Type B pancreatic cell (in vitro differentiated cells): ENCODE data around the gene ZNF287. TPM values are rescaled to one million over a fixed set of nuclear protein-coding genes. Genes with fewer than 3 reads are reported as not detected.

Source experiments
- DNase-seq: peaks from one replicate; pipeline ENCODE4 v3.0.0; 2021; ENCODE audit warnings: mixed read lengths; ENCODE audit not compliant: unreplicated experiment; ENCODE audit errors: extremely low spot score
- H3K27ac Mint-ChIP-seq: 2 replicates; pipeline ENCODE4 v1.8.0; 2021; ENCODE audit warnings: mild to moderate bottlenecking, mixed read lengths
- H3K27me3 Mint-ChIP-seq: 2 replicates; pipeline ENCODE4 v1.8.0; 2021; ENCODE audit warnings: mixed read lengths
- H3K36me3 Mint-ChIP-seq: 2 replicates; pipeline ENCODE4 v1.8.0; 2021; ENCODE audit warnings: mixed read lengths
- H3K4me1 Mint-ChIP-seq: one replicate; pipeline ENCODE4 v1.8.0; 2021; ENCODE audit warnings: mixed read lengths; ENCODE audit not compliant: unreplicated experiment
- H3K4me3 Mint-ChIP-seq: 2 replicates; pipeline ENCODE4 v1.8.0; 2021; ENCODE audit warnings: mild to moderate bottlenecking, mixed read lengths
- H3K9me3 Mint-ChIP-seq: 2 replicates; pipeline ENCODE4 v1.8.0; 2021; ENCODE audit warnings: mixed read lengths
- total RNA-seq: library from RNA; stranded (reverse); gene quantifications from 2 replicates; pipeline ENCODE4 v1.2.1, GENCODE V29; 2021; ENCODE audit warnings: low replicate concordance
- TF ChIP-seq, protein P1 (sequence below): fragments of 200-600 bp; sonication (generic); conservative IDR thresholded peaks from 2 replicates; pipeline ENCODE4 v1.5.0; 2021; ENCODE audit warnings: antibody characterized with exemption, mild to moderate bottlenecking

ZNF287 gene
- total RNA-seq, 1 donor from 2014 or later = 14.3 TPM

DNA sequence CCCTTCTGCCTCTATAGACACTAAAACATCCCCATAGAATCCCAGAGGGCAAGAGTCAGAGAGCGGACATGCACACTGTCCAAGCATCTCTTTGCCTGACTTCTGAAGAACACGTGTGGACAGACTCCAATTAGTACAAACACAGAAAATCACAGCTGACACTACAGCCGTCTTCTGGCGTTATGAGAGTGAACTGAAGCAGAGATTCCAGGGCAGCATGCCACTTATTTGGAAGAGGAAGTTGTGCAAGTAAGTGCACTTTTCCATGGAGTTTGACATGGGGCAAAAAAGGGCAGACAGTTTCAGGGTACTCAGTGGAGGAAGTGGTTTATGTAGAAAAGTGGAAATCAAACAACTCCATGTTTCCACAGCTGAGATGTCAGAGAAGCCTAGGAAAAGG lies 16.8 kb upstream of the ZNF287 start:
- no peak for DNase-seq
- H3K27me3 Mint-ChIP-seq = peaks cover 42% of the 10 kb centered on the region
- no peak overlapping the region for H3K27ac Mint-ChIP-seq
- TF ChIP-seq, protein P1, sequence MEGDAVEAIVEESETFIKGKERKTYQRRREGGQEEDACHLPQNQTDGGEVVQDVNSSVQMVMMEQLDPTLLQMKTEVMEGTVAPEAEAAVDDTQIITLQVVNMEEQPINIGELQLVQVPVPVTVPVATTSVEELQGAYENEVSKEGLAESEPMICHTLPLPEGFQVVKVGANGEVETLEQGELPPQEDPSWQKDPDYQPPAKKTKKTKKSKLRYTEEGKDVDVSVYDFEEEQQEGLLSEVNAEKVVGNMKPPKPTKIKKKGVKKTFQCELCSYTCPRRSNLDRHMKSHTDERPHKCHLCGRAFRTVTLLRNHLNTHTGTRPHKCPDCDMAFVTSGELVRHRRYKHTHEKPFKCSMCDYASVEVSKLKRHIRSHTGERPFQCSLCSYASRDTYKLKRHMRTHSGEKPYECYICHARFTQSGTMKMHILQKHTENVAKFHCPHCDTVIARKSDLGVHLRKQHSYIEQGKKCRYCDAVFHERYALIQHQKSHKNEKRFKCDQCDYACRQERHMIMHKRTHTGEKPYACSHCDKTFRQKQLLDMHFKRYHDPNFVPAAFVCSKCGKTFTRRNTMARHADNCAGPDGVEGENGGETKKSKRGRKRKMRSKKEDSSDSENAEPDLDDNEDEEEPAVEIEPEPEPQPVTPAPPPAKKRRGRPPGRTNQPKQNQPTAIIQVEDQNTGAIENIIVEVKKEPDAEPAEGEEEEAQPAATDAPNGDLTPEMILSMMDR = no peak
- no peak overlapping the region for H3K4me3 Mint-ChIP-seq
- peaks cover 4% of the 10 kb centered on the region for H3K36me3 Mint-ChIP-seq
- H3K9me3 Mint-ChIP-seq = no peaks in the 10 kb centered on the region
- H3K4me1 Mint-ChIP-seq = no peaks in the 10 kb centered on the region

DNA sequence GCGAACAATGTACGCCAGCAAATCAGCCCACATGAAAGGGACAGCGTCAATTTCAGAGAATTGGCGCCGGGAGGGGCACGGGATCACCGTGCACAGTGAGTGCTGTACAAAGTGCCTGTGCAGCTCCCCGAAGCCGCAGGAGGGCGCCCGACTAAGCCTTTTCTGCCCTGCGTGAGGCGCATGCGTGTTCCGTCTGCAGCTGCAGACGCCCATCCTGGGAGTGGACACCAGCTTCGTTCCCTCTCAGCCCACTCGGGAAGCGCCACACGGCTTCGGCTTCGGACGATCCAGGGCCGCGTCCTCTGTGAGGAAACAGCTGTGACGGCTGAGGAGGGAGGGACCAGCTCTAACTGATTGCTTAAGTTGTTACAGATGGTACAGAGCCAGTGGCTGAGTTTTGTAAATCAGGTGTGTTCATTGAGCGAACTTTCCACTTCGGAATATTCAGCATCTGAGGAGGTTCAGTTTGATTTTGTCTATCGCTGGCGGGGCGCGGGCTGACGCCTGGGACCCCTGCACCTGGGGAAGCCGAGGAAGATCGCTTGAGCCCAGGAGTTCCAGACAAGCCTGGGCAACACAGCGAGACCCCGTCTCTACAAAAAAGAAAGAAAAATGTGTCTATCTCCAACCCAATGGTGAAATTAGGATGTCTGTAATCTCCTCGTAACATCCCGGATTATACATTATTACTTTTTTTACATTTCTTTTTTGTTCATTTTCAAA lies 15.4 kb upstream of the ZNF287 start:
- no peaks in the 10 kb centered on the region for H3K36me3 Mint-ChIP-seq
- TF ChIP-seq, protein P1 = peak; percentile 96
- H3K27ac Mint-ChIP-seq = no peak overlapping the region
- H3K9me3 Mint-ChIP-seq = peaks cover 8% of the 10 kb centered on the region
- peaks cover 44% of the 10 kb centered on the region for H3K27me3 Mint-ChIP-seq
- DNase-seq = peak; percentile 95
- H3K4me3 Mint-ChIP-seq = peak overlapping the region; percentile 88
- no peaks in the 10 kb centered on the region for H3K4me1 Mint-ChIP-seq

DNA sequence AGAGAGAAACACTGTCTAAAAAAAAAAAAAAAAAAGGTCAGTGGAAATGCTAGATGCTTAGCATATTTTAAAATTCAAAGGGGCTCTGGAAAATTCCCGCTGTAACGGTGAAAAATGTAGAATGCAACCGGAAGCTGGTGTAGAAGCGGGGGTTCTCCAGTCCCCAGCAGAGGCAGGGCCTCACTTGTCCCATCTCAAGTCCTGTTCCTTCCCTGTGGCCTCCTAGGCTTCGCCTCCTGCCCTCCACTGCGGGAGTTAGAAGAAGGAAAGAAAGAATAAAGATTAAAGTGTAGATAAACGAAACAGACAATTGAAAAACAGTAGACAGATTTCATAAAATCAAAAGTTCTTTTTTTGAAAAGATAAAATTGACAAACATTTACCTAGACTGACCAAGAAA lies 14.8 kb upstream of the ZNF287 start:
- H3K4me3 Mint-ChIP-seq = peak overlapping the region; percentile 88
- no peak overlapping the region for H3K27ac Mint-ChIP-seq
- H3K36me3 Mint-ChIP-seq = no peaks in the 10 kb centered on the region
- TF ChIP-seq, protein P1 = no peak
- H3K4me1 Mint-ChIP-seq = no peaks in the 10 kb centered on the region
- DNase-seq = no peak
- H3K27me3 Mint-ChIP-seq = peaks cover 44% of the 10 kb centered on the region
- peaks cover 8% of the 10 kb centered on the region for H3K9me3 Mint-ChIP-seq

DNA sequence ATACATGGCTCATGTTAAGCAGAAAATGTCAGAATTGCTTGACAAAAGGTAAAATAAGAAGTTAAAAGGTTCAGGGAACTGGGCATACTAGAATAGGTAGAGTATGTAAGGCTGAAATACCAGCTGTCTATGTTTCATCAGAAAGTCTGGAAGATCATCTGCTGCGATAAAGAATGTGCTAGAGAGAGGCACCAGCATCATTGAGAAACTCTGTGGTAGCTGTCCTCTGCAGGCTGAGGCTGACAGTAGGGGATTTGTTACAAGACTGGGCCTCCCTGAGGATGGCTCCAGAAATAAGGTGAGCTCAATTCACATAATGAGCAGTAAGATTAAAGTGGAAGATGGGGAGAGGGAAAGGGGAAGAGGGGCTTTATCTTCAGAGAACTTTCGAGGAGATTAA lies 4.5 kb upstream of the ZNF287 start:
- Mint-ChIP-seq H3K27me3 (peaks cover 33% of the 10 kb centered on the region), H3K27ac (no peak overlapping the region), H3K9me3 (no peaks in the 10 kb centered on the region), H3K4me1 (no peaks in the 10 kb centered on the region), H3K4me3 (no peak overlapping the region), H3K36me3 (no peaks in the 10 kb centered on the region)
- TF ChIP-seq, protein P1 = no peak
- no peak for DNase-seq

DNA sequence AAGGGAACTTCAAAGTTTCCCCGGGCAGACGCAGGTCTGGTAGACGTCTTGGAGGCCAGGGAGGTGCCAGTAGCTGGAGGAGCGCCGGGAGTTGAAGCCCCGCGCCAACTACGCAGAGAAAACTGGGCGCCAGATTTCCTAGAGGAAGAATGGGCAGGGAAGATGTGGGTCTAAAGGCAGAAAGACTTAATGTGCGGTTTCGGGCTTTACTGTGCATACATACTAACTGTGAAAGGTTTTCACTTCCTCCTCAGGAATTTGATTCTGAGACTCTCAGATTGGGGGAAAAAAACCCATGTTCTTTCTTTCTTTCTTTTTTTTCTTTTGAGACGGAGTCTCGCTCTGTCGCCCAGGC lies 331 bp upstream of the ZNF287 start:
- TF ChIP-seq, protein P1 = no peak
- no peak overlapping the region for H3K27ac Mint-ChIP-seq
- H3K9me3 Mint-ChIP-seq = no peaks in the 10 kb centered on the region
- peak overlapping the region; percentile 87 for H3K4me3 Mint-ChIP-seq
- peaks cover 12% of the 10 kb centered on the region for H3K36me3 Mint-ChIP-seq
- DNase-seq = no peak
- peaks cover 20% of the 10 kb centered on the region for H3K27me3 Mint-ChIP-seq
- H3K4me1 Mint-ChIP-seq = peaks cover 3% of the 10 kb centered on the region

DNA sequence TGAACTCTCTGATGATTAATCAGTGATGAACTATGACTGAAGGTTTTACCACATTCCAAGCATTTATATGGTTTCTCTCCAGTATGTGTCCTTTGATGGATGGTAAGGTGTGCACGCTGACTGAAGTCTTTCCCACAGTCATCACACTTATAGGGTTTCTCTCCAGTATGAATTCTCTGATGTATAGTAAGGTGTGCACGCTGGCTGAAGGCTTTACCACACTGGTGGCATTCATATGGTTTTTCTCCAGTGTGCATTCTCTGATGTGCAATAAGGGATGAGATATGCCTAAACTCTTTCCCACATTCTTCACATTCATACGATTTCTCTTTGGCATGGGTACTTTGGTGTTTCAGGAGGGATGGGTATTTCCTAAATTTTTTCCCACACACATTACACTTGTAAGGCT lies 16.4 kb downstream of the ZNF287 start:
- TF ChIP-seq, protein P1 = no peak
- Mint-ChIP-seq H3K4me1 (no peaks in the 10 kb centered on the region), H3K27ac (no peak overlapping the region), H3K27me3 (no peaks in the 10 kb centered on the region), H3K4me3 (no peak overlapping the region), H3K36me3 (peaks cover 71% of the 10 kb centered on the region), H3K9me3 (peaks cover 29% of the 10 kb centered on the region)
- DNase-seq = no peak
